Stimulated activated CD4-positive, alpha-beta T cell treated with anti-CD3 and anti-CD28 coated beads, Interleukin-1b, Interleukin-23, amount 100 ng/mL, for 4 hours (primary cell): Measurements from ENCODE around the gene SLC16A3.
"Not testable (repeated sequence)": the region's sequence is repeated elsewhere in the genome, so short reads cannot be mapped to it uniquely, and the experiment has no call there.

ENCODE experiments used
- DNase-seq, 2 donors: peaks; one replicate each; pipeline ENCODE4 v3.0.0-alpha.2; 2020; ENCODE audit warnings: low read depth in 2 of 2

SLC16A3 gene

GRCh38 chr17:82228842-82229697, at the start of gene SLC16A3:
Gene SLC16A3, plus strand, starts transcription at chr17:82229042. Its CDS starts 6,967 bp downstream, at chr17:82236009.
- DNase-seq, result peak; percentile 52 to 63

DNA sequence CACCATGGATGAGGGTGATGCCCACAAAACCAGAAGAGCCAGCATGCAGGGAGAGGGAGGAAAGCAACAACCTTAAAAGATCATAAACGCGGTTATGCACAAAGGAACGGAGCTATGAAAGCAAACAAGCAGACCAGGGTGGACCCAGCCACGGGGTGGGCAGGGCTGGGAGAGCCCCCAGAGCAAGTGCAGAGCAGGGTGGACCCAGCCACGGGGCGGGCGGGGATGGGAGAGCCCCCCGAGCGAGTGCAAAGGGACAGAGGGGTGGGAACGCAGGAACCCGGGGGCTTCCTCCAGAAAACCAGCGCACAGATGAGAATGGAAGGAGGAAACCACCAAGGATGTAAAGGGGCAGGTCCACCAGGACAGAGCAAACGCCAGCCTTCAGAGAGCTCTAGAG, 49.4 kb upstream of the SLC16A3 start:
- no peak for DNase-seq

DNA sequence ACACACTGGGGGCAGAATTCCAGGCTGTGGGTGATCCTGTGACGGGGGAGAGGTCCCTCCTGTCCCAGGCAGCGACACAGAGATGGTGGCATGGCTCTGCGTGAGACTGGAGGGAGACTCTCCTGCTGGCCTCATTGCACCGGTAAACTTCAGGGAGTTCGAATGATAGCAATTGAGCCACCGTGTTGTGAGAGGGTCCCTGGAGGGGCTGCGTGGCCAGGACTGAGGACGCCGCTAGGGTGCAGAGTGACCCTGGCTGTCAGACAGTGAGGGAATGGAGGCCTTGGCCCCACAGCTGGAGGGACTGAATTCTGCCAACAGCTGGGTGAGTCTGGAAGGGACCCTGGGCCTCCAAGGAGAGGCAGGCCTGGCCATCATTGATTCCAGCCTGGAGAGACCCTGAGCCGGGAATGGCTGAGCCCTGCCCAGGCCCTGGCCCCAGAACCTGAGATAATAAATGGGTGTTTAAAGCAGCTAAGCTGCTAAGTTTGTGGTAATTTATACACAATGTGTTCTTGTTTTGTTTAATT, 48.8 kb upstream of the SLC16A3 start:
- DNase-seq, result no peak

DNA sequence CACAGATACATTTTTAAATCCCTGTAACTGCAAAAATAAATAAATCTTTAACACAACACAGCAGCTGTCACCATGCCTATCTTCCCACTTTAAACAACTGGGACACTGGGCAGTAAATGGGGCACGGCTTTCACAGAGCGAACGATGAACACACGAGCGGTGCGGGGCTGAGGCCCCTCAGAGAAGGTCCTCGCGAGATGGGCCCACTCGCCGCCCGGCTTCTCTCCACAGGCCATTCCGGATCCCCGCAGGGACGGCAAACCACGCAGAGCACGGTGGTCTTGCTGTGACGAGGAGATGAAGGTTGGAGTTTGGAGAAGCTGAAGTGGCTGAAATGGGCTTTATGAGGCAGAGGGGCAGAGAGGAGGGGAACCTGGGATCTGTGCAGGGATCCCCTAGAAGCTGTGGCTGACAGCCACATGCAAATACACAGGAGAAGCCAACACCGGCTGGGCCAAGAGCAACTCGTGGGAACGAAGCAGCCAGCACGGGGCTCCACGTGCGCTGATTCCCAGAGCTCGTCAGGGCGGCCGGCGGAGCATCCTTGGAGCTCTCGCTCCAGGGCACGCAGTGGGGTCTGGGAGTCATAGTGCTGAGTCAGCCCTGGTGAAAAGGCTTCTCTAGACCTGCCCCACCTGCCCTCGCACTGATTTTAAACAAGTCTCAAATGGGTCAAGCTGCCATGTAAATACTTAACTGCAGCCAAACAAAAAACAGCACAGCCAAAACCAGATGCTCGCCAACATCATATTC, 47.9 kb upstream of the SLC16A3 start:
- DNase-seq, result no peak

DNA sequence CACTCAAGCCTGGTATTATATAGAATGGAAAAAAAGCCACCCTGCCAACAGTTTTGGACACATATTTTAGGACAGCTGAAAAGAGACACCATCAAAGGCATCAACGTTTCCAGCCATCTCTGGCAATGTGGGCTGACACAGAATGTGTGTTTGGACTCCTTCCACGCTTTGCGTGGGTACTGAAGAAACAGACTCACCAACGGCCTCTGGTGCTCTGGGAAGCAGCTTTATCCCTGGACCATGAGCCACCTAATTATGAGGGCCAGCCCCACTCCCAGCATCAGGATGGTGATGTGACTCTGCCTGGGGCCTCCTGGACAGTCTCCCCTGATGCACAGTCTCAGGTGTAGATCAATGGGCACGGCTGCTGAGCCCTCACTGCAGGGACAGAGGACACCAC, 44.1 kb upstream of the SLC16A3 start:
- no peak for DNase-seq

GRCh38 chr17:82186221-82186620, 42.6 kb upstream of the SLC16A3 start:
- no peak for DNase-seq

DNA sequence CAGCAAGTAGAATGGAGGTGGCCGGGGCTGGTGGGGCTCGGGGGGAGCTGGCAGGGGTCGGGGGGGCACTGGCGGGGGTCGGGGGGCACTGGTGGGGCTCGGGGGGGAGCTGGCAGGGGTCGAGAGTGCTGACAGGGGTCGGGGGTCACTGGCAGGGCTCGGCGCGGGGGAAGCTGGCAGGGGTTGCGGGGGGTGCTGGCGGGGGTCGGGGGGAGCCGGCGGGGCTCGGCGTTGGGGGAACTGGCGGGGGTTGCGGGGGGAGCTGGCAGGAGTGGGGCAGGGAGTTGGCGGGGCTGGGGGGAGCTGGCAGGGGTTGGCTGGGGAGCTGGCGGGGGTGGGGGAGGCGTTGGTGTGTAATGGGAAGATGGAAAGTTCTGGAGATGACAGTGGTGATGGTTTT, 41.3 kb upstream of the SLC16A3 start:
- DNase-seq, result no peak

GRCh38 chr17:82188001-82188961, 40.6 kb upstream of the SLC16A3 start:
- DNase-seq, result no peak

DNA sequence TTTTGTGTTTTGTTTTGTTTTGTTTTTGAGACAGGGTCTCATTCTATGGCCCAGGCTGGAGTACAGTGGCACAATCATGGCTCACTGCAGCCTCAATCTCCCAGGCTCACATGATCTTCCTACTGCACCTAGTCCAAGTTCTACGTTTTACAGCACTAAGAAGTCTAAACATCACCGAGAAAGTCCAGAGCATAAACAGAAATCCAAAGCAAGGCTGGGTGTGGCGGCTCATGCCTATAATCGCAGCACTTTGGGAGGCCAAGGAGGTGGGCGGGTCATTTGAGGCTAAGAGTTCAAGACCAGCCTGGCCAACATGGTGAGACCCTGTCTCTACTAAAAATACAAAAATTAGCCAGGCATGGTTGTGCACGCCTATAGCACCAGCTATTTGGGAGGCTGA, 35.8 kb upstream of the SLC16A3 start:
- DNase-seq, result not testable (repeated sequence)

- DNase-seq, result no peak
Measured at GRCh38 chr17:82193520-82194220, 35.2 kb upstream of the SLC16A3 start.

- no peak for DNase-seq
Measured at GRCh38 chr17:82194765-82195164, 34.1 kb upstream of the SLC16A3 start.

GRCh38 chr17:82195675-82196672, 32.9 kb upstream of the SLC16A3 start:
- no peak for DNase-seq

GRCh38 chr17:82198092-82198491, 30.8 kb upstream of the SLC16A3 start:
- no peak for DNase-seq

GRCh38 chr17:82199496-82199895, 29.3 kb upstream of the SLC16A3 start:
- DNase-seq, result no peak

DNA sequence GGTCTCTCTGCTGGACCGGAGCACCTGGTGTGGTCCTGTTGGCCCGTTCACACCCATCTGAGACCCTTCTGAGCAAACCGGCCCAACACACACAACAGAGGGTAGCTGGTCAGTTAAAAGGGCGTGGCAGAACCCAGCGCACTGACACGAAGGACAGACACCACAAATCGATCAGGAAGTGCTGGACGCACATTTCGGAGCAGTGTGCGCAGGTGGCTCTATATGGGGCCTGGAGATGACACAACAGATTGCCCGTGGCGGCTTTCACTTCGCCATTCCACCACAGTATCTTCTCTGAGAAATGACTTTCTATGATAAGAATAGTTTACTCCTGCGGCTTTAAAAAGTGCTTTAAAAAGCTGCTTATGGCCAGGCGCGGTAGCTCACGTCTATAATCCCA, 28.7 kb upstream of the SLC16A3 start:
- DNase-seq, result no peak

- DNase-seq, result peak in 1 of 2 donors; percentile 32
Measured at GRCh38 chr17:82200743-82201497, 27.9 kb upstream of the SLC16A3 start.

- DNase-seq, result no peak
Measured at GRCh38 chr17:82201498-82201910, 27.3 kb upstream of the SLC16A3 start.

GRCh38 chr17:82202981-82203380, 25.9 kb upstream of the SLC16A3 start:
- no peak for DNase-seq

GRCh38 chr17:82203920-82204319, 24.9 kb upstream of the SLC16A3 start:
- DNase-seq, result no peak
